ENCODE measurements around the gene SELP. TPM values are rescaled to one million over a fixed set of nuclear protein-coding genes. Genes with fewer than 3 reads are reported as not detected.

SELP gene
- polyA plus RNA-seq, 3 donors, result 0.84 to 1.4 (median 0.85) TPM

DNA sequence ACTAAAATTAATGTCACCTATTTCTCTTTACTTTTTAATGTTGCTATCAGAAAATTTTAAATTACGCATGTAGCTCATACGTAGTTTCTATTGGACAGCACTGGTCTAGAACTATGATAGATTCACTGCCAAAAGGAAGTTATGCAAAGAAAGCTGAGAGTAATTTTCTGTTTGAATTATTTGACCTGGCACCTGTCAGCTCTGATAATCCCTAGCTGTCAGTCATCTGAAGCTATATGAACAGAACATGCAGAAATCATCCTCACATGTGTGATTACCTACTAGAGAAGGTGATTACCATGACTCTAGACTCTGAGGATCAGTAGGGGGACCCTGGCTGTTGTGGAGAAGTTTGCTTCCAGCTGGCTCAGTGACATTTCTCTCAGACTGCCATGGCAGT lies 84.5 kb downstream of the SELP start:
- H3K9me3 ChIP-seq (replicated peaks in 1 of 2; ENCODE audit: control insufficient read depth in 1 of 2, insufficient read depth in 1 of 2, low read length in 2 of 2), result no peaks in the 10 kb centered on the region
- H3K4me3 Mint-ChIP-seq, result no peak overlapping the region
- H3K27me3 ChIP-seq (ENCODE audit: control insufficient read depth in 2 of 2, insufficient read depth in 2 of 2, low read length in 2 of 2), result no peaks in the 10 kb centered on the region
- no CpG with 5 or more reads among the region's 2 CpGs for WGBS (ENCODE audit: insufficient coverage)
- peaks cover 60 to 96% of the 10 kb centered on the region in 2 donors for H3K36me3 ChIP-seq (replicated peaks in 1 of 2; ENCODE audit: control insufficient read depth in 1 of 2, insufficient read depth in 2 of 2, low read length in 2 of 2)
- H3K9me3 Mint-ChIP-seq, result no peaks in the 10 kb centered on the region
- intact Hi-C loops (cut with micrococcal nuclease), result loop anchor here (5.0 to 10.0 kb wide), 3 partner anchors 78 to 943 kb away; no protein-coding TSS in a partner anchor
- H3K27ac ChIP-seq (ENCODE audit: low read depth in 1 of 2, low read length in 2 of 2), result no peak overlapping the region
- H3K4me1 Mint-ChIP-seq, result no peaks in the 10 kb centered on the region
- no peak overlapping the region for H2AFZ ChIP-seq (ENCODE audit: insufficient read depth, low read depth, low read length, poor library complexity, severe bottlenecking)
- H3K36me3 Mint-ChIP-seq, result peaks cover 55 to 58% of the 10 kb centered on the region in 2 donors
- no peaks in the 10 kb centered on the region for H3K4me1 ChIP-seq (ENCODE audit: control insufficient read depth in 1 of 2, insufficient read depth in 2 of 2, low read length in 2 of 2)
- DNase-seq, result no peak
- no peak overlapping the region for H3K4me3 ChIP-seq (replicated peaks in 1 of 3; ENCODE audit: low read depth in 2 of 3, low read length in 3 of 3)
- no peaks in the 10 kb centered on the region for H3K79me2 ChIP-seq (ENCODE audit: insufficient read depth, low read length)
- no peaks in the 10 kb centered on the region for H3K27me3 Mint-ChIP-seq (ENCODE audit: low read depth in 3 of 3)
- no peak overlapping the region for H3K27ac Mint-ChIP-seq
- H3K9ac ChIP-seq (ENCODE audit: insufficient read depth, low read length, poor library complexity, severe bottlenecking), result no peak overlapping the region
- TF ChIP-seq, protein P1, sequence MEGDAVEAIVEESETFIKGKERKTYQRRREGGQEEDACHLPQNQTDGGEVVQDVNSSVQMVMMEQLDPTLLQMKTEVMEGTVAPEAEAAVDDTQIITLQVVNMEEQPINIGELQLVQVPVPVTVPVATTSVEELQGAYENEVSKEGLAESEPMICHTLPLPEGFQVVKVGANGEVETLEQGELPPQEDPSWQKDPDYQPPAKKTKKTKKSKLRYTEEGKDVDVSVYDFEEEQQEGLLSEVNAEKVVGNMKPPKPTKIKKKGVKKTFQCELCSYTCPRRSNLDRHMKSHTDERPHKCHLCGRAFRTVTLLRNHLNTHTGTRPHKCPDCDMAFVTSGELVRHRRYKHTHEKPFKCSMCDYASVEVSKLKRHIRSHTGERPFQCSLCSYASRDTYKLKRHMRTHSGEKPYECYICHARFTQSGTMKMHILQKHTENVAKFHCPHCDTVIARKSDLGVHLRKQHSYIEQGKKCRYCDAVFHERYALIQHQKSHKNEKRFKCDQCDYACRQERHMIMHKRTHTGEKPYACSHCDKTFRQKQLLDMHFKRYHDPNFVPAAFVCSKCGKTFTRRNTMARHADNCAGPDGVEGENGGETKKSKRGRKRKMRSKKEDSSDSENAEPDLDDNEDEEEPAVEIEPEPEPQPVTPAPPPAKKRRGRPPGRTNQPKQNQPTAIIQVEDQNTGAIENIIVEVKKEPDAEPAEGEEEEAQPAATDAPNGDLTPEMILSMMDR (IDR thresholded peaks at IDR 0.05), result no peak
- no peak overlapping the region for H3K4me2 ChIP-seq (replicated peaks; ENCODE audit: extremely low read depth, low read length, poor library complexity, severe bottlenecking)
- H4K20me1 ChIP-seq (ENCODE audit: insufficient read depth, low read length), result no peaks in the 10 kb centered on the region

DNA sequence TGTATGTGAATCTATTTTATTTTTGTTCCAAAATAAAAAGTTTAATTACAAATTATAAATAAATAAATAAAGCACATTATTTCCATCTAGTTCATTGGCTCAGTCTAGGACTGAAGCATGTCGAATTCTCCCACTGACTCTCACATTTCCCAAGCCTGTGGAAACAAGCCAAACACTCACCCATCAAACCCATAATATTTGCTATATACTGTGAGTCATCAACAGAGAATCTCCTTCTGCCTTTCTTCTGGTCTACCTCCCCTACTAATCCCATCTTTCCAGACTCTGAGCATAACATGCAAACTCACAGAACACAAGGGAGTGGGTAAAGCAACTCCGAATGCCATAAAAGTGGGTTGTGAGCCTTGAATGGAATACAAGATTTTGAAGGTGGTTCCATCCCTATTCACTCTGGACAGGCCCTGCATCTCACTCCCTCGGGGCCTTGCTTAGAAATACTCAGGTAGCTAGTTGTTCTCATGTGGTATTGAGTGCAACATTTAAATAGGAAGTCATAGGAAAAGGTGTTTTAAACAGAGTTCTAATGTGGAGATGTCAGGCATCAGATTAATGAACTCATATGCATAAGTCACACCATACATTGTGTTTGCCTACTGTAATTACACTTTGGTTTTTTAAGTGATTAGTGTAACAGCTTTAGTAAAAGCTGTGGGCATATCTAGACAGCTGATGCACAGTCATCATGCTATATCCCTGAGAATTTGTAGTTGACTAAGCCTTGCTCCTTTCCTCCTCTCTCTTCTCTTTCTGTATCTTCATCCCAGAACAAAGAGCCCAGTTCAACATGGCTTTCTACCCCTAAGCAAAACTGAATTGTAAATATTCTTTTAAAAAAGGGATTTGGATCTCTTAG lies 90.7 kb downstream of the SELP start:
- TF ChIP-seq, protein P1 (IDR thresholded peaks at IDR 0.05), result no peak
- intact Hi-C loops (cut with micrococcal nuclease), result no loop called here
- peaks cover 30 to 82% of the 10 kb centered on the region in 2 donors for H3K36me3 ChIP-seq (replicated peaks in 1 of 2; ENCODE audit: control insufficient read depth in 1 of 2, insufficient read depth in 2 of 2, low read length in 2 of 2)
- no peaks in the 10 kb centered on the region for H3K27me3 ChIP-seq (ENCODE audit: control insufficient read depth in 2 of 2, insufficient read depth in 2 of 2, low read length in 2 of 2)
- H3K27ac Mint-ChIP-seq, result no peak overlapping the region
- no peak for DNase-seq
- H3K4me3 Mint-ChIP-seq, result no peak overlapping the region
- peaks cover 0 to 3% (median 0%) of the 10 kb centered on the region in 7 donors for H3K9me3 Mint-ChIP-seq
- no peak overlapping the region for H3K4me3 ChIP-seq (replicated peaks in 1 of 3; ENCODE audit: low read depth in 2 of 3, low read length in 3 of 3)
- H3K4me2 ChIP-seq (replicated peaks; ENCODE audit: extremely low read depth, low read length, poor library complexity, severe bottlenecking), result no peak overlapping the region
- H2AFZ ChIP-seq (ENCODE audit: insufficient read depth, low read depth, low read length, poor library complexity, severe bottlenecking), result no peak overlapping the region
- H3K27me3 Mint-ChIP-seq (ENCODE audit: low read depth in 3 of 3), result no peaks in the 10 kb centered on the region
- WGBS (ENCODE audit: insufficient coverage), result 100% methylated on average over 1 of the region's 3 CpGs
- no peaks in the 10 kb centered on the region for H3K4me1 Mint-ChIP-seq
- H3K79me2 ChIP-seq (ENCODE audit: insufficient read depth, low read length), result no peaks in the 10 kb centered on the region
- H3K27ac ChIP-seq (ENCODE audit: low read depth in 1 of 2, low read length in 2 of 2), result no peak overlapping the region
- no peaks in the 10 kb centered on the region for H3K4me1 ChIP-seq (ENCODE audit: control insufficient read depth in 1 of 2, insufficient read depth in 2 of 2, low read length in 2 of 2)
- H3K36me3 Mint-ChIP-seq, result peaks cover 42 to 45% of the 10 kb centered on the region in 2 donors
- H3K9ac ChIP-seq (ENCODE audit: insufficient read depth, low read length, poor library complexity, severe bottlenecking), result no peak overlapping the region
- no peaks in the 10 kb centered on the region for H3K9me3 ChIP-seq (replicated peaks in 1 of 2; ENCODE audit: control insufficient read depth in 1 of 2, insufficient read depth in 1 of 2, low read length in 2 of 2)
- no peaks in the 10 kb centered on the region for H4K20me1 ChIP-seq (ENCODE audit: insufficient read depth, low read length)

Other genes starting within 250 kb of the SELP start
- not detected for gene CCDC181, start 202.7 kb downstream of the SELP start, polyA plus RNA-seq
- 1 to 10 TPM in 1 of 3 donors, under 1 TPM in 2; 0.52 to 3.2 (median 0.81) TPM for gene SLC19A2, start 144.2 kb downstream of the SELP start, polyA plus RNA-seq
- gene F5, start 43.6 kb downstream of the SELP start, polyA plus RNA-seq, result 10 to 100 TPM in 1 of 3 donors, 1 to 10 TPM in 2; 6.5 to 14.5 (median 7.1) TPM
- 1,000 to 10,000 TPM in 2 of 3 donors, 100 to 1,000 TPM in 1; 153 to 1,885 (median 1,118) TPM for gene SELL, start 81.5 kb upstream of the SELP start, polyA plus RNA-seq
- not detected for gene SELE, start 104.0 kb upstream of the SELP start, polyA plus RNA-seq
- gene METTL18, start 164.8 kb upstream of the SELP start, polyA plus RNA-seq, result 1 to 10 TPM in 2 of 3 donors, under 1 TPM in 1; 0.68 to 2.5 (median 2.3) TPM

Measured in CD14-positive monocyte (primary cell).